Spleen (tissue), 7 donors: ENCODE measurements around the gene CIPC.

Experiments used
- POLR2A ChIP-seq, 3 donors: fragments of 450-650 bp; IDR thresholded peaks; one replicate each; pipeline ENCODE4 v1.5.1; 2017; ENCODE audit warnings: antibody characterized with exemption in 3 of 3, mild to moderate bottlenecking in 1 of 3
- POLR2AphosphoS5 ChIP-seq, 3 donors: sonication (generic); formaldehyde crosslinking; IDR thresholded peaks; one replicate each; pipeline ENCODE4 v1.5.1; 2017; ENCODE audit warnings: antibody characterized with exemption in 3 of 3
- TF ChIP-seq, protein P1 (sequence below), 11 experiments: fragments of 200-600 bp in 7 of 11; fragments of 450-650 bp in 4 of 11; sonication (generic) in 4 of 11; IDR thresholded peaks in 8 of 11; conservative IDR thresholded peaks in 3 of 11; 1 replicate in 7 of 11; 2 replicates in 4 of 11; pipeline versions ENCODE4 v1.4.0 to v1.8.0; 2016 to 2021; ENCODE audit warnings: antibody characterized with exemption in 11 of 11, inconsistent platforms in 4 of 11, mild to moderate bottlenecking in 1 of 11
- donor health status: DM: no; HTN: no; CAD: no; lungs with moderate emphysema.
- donor health status: DM: no; HTN: no; CAD: no.
- donor health status: DM: no; HTN: no; CAD: no.

DNA sequence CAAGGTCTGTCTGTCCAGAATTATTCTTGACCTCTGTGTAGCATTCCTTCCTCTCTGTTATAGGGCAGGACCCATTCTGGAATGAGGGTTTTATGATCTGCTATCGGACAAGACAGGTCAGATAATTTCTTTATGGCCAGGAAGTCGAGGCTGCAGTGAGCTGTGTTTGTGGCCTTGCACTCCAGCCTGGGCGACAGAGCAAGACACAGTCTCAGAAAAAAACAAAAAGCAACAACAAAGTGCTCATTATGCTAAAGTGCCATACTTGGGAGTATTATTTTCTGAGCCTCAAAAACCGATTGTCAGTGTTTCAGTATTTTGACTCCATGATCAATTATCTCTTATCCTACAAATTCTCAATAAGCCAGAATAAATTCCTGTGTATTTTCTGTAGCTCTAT, 4.1 kb downstream of the CIPC start:
- TF ChIP-seq, protein P1, sequence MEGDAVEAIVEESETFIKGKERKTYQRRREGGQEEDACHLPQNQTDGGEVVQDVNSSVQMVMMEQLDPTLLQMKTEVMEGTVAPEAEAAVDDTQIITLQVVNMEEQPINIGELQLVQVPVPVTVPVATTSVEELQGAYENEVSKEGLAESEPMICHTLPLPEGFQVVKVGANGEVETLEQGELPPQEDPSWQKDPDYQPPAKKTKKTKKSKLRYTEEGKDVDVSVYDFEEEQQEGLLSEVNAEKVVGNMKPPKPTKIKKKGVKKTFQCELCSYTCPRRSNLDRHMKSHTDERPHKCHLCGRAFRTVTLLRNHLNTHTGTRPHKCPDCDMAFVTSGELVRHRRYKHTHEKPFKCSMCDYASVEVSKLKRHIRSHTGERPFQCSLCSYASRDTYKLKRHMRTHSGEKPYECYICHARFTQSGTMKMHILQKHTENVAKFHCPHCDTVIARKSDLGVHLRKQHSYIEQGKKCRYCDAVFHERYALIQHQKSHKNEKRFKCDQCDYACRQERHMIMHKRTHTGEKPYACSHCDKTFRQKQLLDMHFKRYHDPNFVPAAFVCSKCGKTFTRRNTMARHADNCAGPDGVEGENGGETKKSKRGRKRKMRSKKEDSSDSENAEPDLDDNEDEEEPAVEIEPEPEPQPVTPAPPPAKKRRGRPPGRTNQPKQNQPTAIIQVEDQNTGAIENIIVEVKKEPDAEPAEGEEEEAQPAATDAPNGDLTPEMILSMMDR (IDR thresholded peaks at IDR 0.05 in 8 of 11, conservative IDR thresholded peaks at IDR 0.05 in 3 of 11): no peak
- TF ChIP-seq POLR2A (IDR thresholded peaks at IDR 0.05): no peak
- no peak for TF ChIP-seq POLR2AphosphoS5 (IDR thresholded peaks at IDR 0.05)
